A549 (cell line): ENCODE data around the gene IL22. TPM values are rescaled to one million over a fixed set of nuclear protein-coding genes. Genes with fewer than 3 reads are reported as not detected.

Experiments
- ATAC-seq, 2 experiments: fragments of 200-7000 bp in 1 of 2; fragments of >200 bp in 1 of 2; cut with Nextera tagmentation in 1 of 2; cut with Tn5 transposase in 1 of 2; 3 replicates each; pipeline versions ENCODE4 v1.8.0 to v1.9.1; 2018 to 2020; ENCODE audit warnings: mild to moderate bottlenecking in 1 of 2, moderate library complexity in 1 of 2
- CTCF ChIA-PET: fragments of 300-600 bp; sonication (Branson Sonifier 250); formaldehyde crosslinking; extraction: SDS; loops from one replicate; lab custom pipeline; 2021; ENCODE audit warnings: antibody characterized with exemption, inconsistent platforms; lab: Yijun Ruan, JAX
- POLR2A ChIA-PET: fragments of 350-600 bp; formaldehyde crosslinking; extraction: SDS; loops from one replicate; lab custom pipeline; 2021; ENCODE audit warnings: antibody characterized with exemption, inconsistent platforms; lab: Yijun Ruan, JAX
- DNase-seq, 2 experiments: peaks; one replicate each; pipeline versions ENCODE4 v3.0.0 to v3.0.0-alpha.2; 2011 to 2016; ENCODE audit warnings: low read depth in 1 of 2, low spot score in 1 of 2
- FAIRE-seq: peaks from 2 replicates; lab custom pipeline; 2011; peaks lifted over from hg19 to GRCh38; lab: Jason Lieb, UNC
- H3K27ac ChIP-seq, 2 experiments: fragments of >200 bp; sonication (Bioruptor Twin); formaldehyde crosslinking; 3 replicates each; pipeline ENCODE4 v1.5.1; 2016 to 2017
- H3K4me1 ChIP-seq: fragments of >200 bp; sonication (Bioruptor Twin); formaldehyde crosslinking; 3 replicates; pipeline ENCODE4 v1.6.1; 2016
- H3K4me2 ChIP-seq: fragments of >200 bp; sonication (Bioruptor Twin); formaldehyde crosslinking; 3 replicates; pipeline ENCODE4 v1.6.1; 2016
- H3K4me3 ChIP-seq: fragments of >200 bp; sonication (Bioruptor Twin); formaldehyde crosslinking; 3 replicates; pipeline ENCODE4 v1.5.1; 2016
- H3K9me3 ChIP-seq: fragments of >200 bp; sonication (Bioruptor Twin); formaldehyde crosslinking; 3 replicates; pipeline ENCODE4 v1.6.1; 2016
- CBX2 ChIP-seq: fragments of 200-600 bp; sonication (generic); IDR thresholded peaks from 2 replicates; pipeline ENCODE4 v1.6.1; 2016; ENCODE audit warnings: low read depth, mild to moderate bottlenecking, borderline replicate concordance
- CHD2 ChIP-seq: fragments of 150-350 bp; IDR thresholded peaks from 2 replicates; pipeline ENCODE4 v1.6.1; 2014; ENCODE audit warnings: low read length; ENCODE audit not compliant: partially characterized antibody
- EHF ChIP-seq: fragments of 250-450 bp; sonication (Bioruptor Pico); IDR thresholded peaks from 2 replicates; pipeline ENCODE4 v1.5.0; 2020; ENCODE audit warnings: mild to moderate bottlenecking
- EP300 ChIP-seq, 2 experiments: fragments of >200 bp; sonication (Bioruptor Twin); formaldehyde crosslinking; IDR thresholded peaks; 2 replicates in 1 of 2; 3 replicates in 1 of 2; pipeline ENCODE4 v1.6.1; 2016 to 2017
- FOSL2 ChIP-seq, 2 experiments: fragments of 450-650 bp in 1 of 2; fragments of >200 bp in 1 of 2; sonication (Bioruptor Twin) in 1 of 2; formaldehyde crosslinking; IDR thresholded peaks; 2 replicates each; pipeline versions ENCODE4 v1.5.0 to v1.6.1; 2016 to 2020; ENCODE audit warnings: mild to moderate bottlenecking in 1 of 2, moderate library complexity in 1 of 2
- FOXS1 ChIP-seq: fragments of 250-450 bp; sonication (Bioruptor Pico); IDR thresholded peaks from 2 replicates; pipeline ENCODE4 v1.5.0; 2020; ENCODE audit warnings: mild to moderate bottlenecking, moderate library complexity
- HOXB13 ChIP-seq: fragments of 250-450 bp; sonication (Bioruptor Pico); IDR thresholded peaks from 2 replicates; pipeline ENCODE4 v1.5.0; 2020; ENCODE audit warnings: low read depth, mild to moderate bottlenecking, moderate library complexity
- JUNB ChIP-seq: fragments of >200 bp; sonication (Bioruptor Twin); formaldehyde crosslinking; IDR thresholded peaks from 2 replicates; pipeline ENCODE4 v1.6.1; 2016
- KDM5A ChIP-seq: fragments of 200-600 bp; sonication (generic); IDR thresholded peaks from 2 replicates; pipeline ENCODE4 v1.6.1; 2016; ENCODE audit warnings: antibody characterized with exemption, mild to moderate bottlenecking
- MAZ ChIP-seq: fragments of 150-350 bp; IDR thresholded peaks from 2 replicates; pipeline ENCODE4 v1.6.1; 2014; ENCODE audit warnings: antibody characterized with exemption, low read depth, low read length, borderline replicate concordance
- NPAS2 ChIP-seq: fragments of 250-450 bp; sonication (Bioruptor Pico); IDR thresholded peaks from 2 replicates; pipeline ENCODE4 v1.8.0; 2022; ENCODE audit warnings: mild to moderate bottlenecking, moderate library complexity, borderline replicate concordance
- PHF8 ChIP-seq: fragments of 200-600 bp; sonication (generic); IDR thresholded peaks from 2 replicates; pipeline ENCODE4 v1.6.1; 2016; ENCODE audit warnings: low read depth, mild to moderate bottlenecking, antibody characterized with exemption, moderate library complexity, borderline replicate concordance
- POLR2A ChIP-seq: IDR thresholded peaks from 2 replicates; pipeline ENCODE4 v1.6.1; 2012; ENCODE audit warnings: mild to moderate bottlenecking, low read length
- RFX5 ChIP-seq: fragments of 450-650 bp; IDR thresholded peaks from 2 replicates; pipeline ENCODE4 v1.7.1; 2014; ENCODE audit warnings: antibody characterized with exemption, mild to moderate bottlenecking, moderate library complexity
- TFCP2L1 ChIP-seq: fragments of 250-450 bp; sonication (Bioruptor Pico); IDR thresholded peaks from 2 replicates; pipeline ENCODE4 v1.5.0; 2021; ENCODE audit warnings: mild to moderate bottlenecking
- TP53 ChIP-seq: fragments of 250-450 bp; sonication (Bioruptor Pico); IDR thresholded peaks from 2 replicates; pipeline ENCODE4 v1.5.0; 2021; ENCODE audit warnings: mild to moderate bottlenecking, moderate library complexity
- ZFP36 ChIP-seq: fragments of 450-650 bp; IDR thresholded peaks from 2 replicates; pipeline ENCODE4 v1.6.1; 2014; ENCODE audit warnings: borderline replicate concordance; ENCODE audit not compliant: partially characterized antibody
- ZNF302 ChIP-seq: fragments of 250-450 bp; sonication (Bioruptor Pico); IDR thresholded peaks from 2 replicates; pipeline ENCODE4 v1.9.0; 2021; ENCODE audit warnings: inconsistent platforms, mild to moderate bottlenecking, moderate library complexity
- WGBS: methylation state at CpG from one replicate; pipeline ENCODE4 v1.1.6; 2017; ENCODE audit errors: missing lambda C conversion rate; 5-methylcytosine and 5-hydroxymethylcytosine counted together
- polyA plus RNA-seq, 4 experiments: library from polyadenylated mRNA; depleted of rRNA in 3 of 4; stranded (reverse); fragments of >200 nt; fragmentation: RNase III in 1 of 4; extraction: RNeasy Plus Mini Kit Qiagen cat#74134 plus additional on column Dnase treatment in 1 of 4; gene quantifications; 2 replicates in 3 of 4; 3 replicates in 1 of 4; pipeline ENCODE4 v1.2.3, GENCODE V29; 2011 to 2017
- TF ChIP-seq, protein P1 (sequence below): fragments of 250-450 bp; sonication (Bioruptor Pico); IDR thresholded peaks from 2 replicates; pipeline ENCODE4 v1.5.0; 2021; ENCODE audit warnings: mild to moderate bottlenecking, moderate library complexity, borderline replicate concordance
- TF ChIP-seq, protein P2 (sequence below): fragments of 250-450 bp; sonication (Bioruptor Pico); IDR thresholded peaks from 2 replicates; pipeline ENCODE4 v1.5.0; 2020; ENCODE audit warnings: low read depth, mild to moderate bottlenecking, moderate library complexity
- TF ChIP-seq, protein P3 (sequence below): IDR thresholded peaks from 2 replicates; pipeline ENCODE4 v1.6.1; 2012
- TF ChIP-seq, protein P4 (sequence below): fragments of >200 bp; sonication (Bioruptor Twin); formaldehyde crosslinking; IDR thresholded peaks from 3 replicates; pipeline ENCODE4 v1.5.1; 2016

Gene IL22
- polyA plus RNA-seq, 2 of the 4 experiments (the other 2 are of a cell fraction): not detected

DNA sequence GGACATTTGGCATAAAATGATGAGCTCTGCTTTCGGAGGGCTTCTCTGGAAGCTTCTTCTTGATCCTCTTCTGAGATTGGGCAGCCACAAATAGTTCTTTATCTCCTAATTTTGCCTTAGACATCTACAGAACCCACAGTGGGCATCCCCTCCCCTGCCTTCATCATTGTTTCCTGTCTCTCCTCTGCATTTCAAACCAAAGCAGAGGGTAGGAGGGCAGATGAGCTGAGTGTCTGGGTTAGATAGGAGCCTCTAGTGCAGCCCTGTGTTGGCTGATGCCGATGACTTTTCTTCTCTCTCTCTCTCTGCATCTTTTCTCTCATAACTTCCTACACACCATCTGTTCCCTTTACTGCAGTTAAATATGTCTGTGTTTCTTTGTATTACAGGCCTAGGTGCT, 19.3 kb downstream of the IL22 start (continued):
- TF ChIP-seq, protein P1, sequence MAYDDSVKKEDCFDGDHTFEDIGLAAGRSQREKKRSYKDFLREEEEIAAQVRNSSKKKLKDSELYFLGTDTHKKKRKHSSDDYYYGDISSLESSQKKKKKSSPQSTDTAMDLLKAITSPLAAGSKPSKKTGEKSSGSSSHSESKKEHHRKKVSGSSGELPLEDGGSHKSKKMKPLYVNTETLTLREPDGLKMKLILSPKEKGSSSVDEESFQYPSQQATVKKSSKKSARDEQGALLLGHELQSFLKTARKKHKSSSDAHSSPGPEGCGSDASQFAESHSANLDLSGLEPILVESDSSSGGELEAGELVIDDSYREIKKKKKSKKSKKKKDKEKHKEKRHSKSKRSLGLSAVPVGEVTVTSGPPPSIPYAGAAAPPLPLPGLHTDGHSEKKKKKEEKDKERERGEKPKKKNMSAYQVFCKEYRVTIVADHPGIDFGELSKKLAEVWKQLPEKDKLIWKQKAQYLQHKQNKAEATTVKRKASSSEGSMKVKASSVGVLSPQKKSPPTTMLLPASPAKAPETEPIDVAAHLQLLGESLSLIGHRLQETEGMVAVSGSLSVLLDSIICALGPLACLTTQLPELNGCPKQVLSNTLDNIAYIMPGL (CRISPR knock-in tag): no peak
- TF ChIP-seq MAZ (no peak), HOXB13 (CRISPR knock-in tag) (no peak)

DNA sequence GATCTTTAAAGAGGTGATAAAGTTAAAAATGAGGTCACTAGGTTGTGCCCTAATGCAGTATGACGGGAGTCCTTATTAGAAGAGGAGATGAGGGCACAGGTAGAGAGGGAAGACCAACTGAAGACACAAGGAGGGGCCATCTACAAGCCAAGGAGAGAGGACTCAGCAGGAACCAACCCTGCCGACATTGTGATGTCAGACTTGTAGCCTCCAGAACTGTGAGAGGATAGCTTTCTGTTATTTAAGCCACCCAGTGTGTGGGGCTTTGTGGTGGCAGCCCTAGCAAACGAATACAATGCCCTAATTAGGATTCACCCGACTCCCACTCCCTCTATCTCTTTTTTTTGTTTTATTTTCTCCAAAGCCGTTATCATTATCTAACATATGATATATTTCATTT, 19.9 kb downstream of the IL22 start:
- DNase-seq: no peak
- ChIA-PET CTCF (interaction anchor here (1.1 to 4.2 kb wide), 2 partner anchors 10 to 84 kb away, joined by 5 to 34 read pairs; no protein-coding TSS in a partner anchor), POLR2A (no interaction called here)
- no peak overlapping the region for H3K27ac ChIP-seq
- no peak overlapping the region for H3K4me3 ChIP-seq
- no peak for FAIRE-seq
- 41% methylated on average over 5 of the region's 5 CpGs for WGBS
- H3K9me3 ChIP-seq: no peaks in the 10 kb centered on the region
- H3K4me1 ChIP-seq: peaks cover 4% of the 10 kb centered on the region; the same call in 2 of the 3 replicates
- H3K4me2 ChIP-seq: no peak overlapping the region
- TF ChIP-seq TFCP2L1 (CRISPR knock-in tag) (no peak), NPAS2 (CRISPR knock-in tag) (no peak), FOSL2 (IDR thresholded peaks at IDR 0.05) (no peak), FOSL2 (CRISPR knock-in tag; IDR thresholded peaks at IDR 0.05) (no peak), FOXS1 (CRISPR knock-in tag) (no peak), MAZ (no peak), JUNB (no peak), CHD2 (no peak), RFX5 (no peak), EHF (CRISPR knock-in tag) (no peak), KDM5A (no peak), ZNF302 (CRISPR knock-in tag) (no peak), EP300 (IDR thresholded peaks at IDR 0.05) (no peak), PHF8 (no peak), TP53 (CRISPR knock-in tag) (no peak), CBX2 (no peak), ZFP36 (no peak), POLR2A (no peak)
- TF ChIP-seq, protein P2, sequence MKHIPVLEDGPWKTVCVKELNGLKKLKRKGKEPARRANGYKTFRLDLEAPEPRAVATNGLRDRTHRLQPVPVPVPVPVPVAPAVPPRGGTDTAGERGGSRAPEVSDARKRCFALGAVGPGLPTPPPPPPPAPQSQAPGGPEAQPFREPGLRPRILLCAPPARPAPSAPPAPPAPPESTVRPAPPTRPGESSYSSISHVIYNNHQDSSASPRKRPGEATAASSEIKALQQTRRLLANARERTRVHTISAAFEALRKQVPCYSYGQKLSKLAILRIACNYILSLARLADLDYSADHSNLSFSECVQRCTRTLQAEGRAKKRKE (CRISPR knock-in tag): no peak
- TF ChIP-seq, protein P3, sequence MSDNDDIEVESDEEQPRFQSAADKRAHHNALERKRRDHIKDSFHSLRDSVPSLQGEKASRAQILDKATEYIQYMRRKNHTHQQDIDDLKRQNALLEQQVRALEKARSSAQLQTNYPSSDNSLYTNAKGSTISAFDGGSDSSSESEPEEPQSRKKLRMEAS: no peak
- TF ChIP-seq, protein P4, sequence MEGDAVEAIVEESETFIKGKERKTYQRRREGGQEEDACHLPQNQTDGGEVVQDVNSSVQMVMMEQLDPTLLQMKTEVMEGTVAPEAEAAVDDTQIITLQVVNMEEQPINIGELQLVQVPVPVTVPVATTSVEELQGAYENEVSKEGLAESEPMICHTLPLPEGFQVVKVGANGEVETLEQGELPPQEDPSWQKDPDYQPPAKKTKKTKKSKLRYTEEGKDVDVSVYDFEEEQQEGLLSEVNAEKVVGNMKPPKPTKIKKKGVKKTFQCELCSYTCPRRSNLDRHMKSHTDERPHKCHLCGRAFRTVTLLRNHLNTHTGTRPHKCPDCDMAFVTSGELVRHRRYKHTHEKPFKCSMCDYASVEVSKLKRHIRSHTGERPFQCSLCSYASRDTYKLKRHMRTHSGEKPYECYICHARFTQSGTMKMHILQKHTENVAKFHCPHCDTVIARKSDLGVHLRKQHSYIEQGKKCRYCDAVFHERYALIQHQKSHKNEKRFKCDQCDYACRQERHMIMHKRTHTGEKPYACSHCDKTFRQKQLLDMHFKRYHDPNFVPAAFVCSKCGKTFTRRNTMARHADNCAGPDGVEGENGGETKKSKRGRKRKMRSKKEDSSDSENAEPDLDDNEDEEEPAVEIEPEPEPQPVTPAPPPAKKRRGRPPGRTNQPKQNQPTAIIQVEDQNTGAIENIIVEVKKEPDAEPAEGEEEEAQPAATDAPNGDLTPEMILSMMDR: no peak
- ATAC-seq: no peak
